CD4-positive, alpha-beta T cell treated with Interleukin-1 beta for 1 hour (primary cell): Measurements from ENCODE around the gene RALGPS1.
"Not testable (repeated sequence)": the region's sequence is repeated elsewhere in the genome, so short reads cannot be mapped to it uniquely, and the experiment has no call there.

Source experiments
- DNase-seq, 2 donors: peaks; one replicate each; pipeline ENCODE4 v3.0.0-alpha.2; 2020 to 2022

Gene RALGPS1

DNA sequence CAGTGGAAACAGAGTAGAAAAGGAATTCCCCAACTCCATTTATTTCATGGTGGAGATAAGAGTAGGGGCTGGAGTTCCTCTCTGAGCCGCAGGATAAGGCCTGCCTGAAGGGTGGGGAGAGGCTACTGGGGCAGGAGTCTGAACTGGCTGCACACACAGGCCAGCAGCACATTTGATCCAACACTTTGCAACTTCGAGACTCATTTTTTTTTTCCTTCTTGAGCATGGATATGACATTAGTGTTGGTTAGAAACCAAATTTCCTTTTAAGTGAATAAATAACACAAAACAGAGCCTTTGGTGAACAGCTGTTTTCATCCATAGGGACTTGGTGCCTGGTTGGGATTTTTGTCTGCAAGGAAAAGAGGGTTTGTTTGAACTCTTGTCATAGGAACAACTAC is 76.6 kb downstream of the RALGPS1 start:
- no peak for DNase-seq

DNA sequence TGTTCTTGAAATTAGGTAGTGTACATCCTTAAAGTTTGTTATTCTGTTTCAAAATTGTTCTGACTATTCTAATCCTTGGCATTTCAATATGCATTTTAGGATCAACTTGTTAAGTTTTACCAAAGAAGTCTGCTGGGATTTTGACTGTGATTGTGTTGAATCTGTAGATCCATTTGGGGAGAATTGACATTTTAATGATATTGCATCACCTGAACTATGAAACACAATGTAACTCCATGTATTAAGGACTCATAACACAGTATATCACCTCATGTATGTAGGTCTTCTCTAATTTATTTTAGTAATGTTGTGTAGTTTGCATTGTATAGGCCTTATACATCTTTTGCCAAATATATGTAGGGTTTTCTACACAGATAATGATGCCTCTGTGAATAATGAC is 77.8 kb downstream of the RALGPS1 start:
- no peak for DNase-seq

DNA sequence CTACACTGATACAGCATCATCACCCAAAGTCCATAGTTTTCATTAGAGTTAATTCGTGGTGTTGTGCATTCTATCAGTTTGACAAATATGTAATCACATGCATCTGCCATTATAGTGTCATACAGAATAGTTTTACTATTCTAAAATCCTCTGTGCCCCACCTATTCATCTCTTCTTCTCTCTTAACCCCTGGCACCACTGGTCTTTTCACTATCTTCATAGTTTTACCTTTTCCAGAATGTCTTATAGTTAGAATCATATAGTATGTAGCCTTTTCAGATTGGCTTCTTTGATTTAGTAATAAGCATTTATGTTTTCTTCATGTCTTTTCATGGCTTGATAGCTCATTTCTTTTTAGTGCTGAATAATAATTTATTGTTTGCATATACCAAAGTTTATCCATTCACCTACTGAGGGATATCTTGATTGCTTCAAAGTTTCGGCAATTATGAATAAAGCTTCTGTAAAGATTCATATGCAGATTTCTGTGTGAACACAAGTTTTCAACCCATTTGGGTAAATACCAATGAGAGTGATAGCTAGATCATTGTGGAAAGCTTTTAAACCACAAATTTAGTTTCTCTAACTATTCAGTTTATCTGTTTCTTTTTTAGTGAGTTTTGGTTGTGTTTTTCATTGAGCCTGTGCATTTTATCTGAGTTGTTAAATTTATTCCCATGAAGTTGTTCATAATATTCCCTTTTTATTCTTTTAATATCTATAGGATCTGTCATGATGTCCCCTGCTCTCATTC is 84.9 kb downstream of the RALGPS1 start:
- no peak for DNase-seq

DNA sequence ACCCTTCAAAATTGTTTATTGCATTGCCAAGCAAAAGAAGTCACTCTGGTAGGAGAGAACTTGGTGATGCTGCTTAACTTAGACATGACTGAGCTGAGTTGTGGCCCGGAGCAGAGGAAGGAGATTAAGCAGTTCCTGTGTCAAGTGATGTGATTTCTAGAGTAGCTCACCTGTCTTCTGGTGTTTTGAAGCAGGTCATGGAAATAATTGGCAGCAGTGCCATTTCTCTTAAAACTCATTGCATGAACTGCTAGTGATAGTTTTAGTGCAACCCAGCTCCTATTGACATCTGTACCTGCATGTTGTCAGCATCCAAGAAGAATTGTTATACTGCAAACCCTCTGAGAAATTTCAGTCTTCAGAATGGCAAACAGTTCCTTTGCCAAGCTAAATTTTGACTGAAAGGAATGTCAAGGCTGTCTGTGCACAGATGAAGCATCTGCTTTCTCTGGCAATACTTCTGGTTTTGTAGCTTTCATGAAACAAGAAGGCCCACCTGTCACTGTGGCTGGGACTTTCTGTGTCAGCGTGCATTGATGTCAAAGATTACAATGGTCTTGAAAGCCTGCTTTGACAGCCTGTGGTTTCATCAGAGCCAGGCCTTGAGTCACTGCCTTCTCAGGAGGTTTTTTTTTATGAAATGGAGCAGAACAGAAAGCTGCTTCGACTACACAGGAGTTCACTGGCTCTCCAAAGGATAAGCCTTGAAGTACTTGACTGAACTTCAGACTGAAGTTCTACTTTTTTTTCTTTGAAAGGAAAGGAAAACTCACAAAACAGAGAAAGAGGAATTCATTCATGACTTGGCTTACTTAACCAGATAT is 90.6 kb downstream of the RALGPS1 start:
- DNase-seq, result peak; percentile 54 to 63

DNA sequence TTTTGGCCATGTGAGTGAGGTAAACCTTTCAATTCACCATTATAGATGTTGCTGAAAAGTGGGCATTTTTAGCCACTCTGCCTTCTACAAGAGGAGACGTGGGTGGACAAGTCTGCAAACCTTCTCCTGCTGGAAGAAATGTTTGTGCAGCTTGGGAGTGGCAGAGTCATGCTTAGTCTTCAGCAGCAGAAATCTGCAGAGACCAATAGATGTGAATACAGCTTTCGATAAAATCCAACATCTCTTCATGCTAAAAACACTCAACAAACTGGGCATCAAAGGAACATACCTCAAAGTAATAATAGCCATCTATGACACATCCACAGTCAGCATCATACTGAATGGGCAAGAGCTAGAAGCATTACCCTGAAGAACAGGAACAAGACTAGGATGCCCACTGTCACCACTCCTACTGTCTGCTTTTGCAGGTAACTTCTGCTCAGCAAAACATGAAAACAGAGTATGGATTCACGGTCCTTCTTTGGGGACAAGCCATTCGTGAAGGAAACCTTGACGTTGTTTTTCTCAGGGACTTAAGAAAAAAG is 91.3 kb downstream of the RALGPS1 start:
- no peak for DNase-seq

DNA sequence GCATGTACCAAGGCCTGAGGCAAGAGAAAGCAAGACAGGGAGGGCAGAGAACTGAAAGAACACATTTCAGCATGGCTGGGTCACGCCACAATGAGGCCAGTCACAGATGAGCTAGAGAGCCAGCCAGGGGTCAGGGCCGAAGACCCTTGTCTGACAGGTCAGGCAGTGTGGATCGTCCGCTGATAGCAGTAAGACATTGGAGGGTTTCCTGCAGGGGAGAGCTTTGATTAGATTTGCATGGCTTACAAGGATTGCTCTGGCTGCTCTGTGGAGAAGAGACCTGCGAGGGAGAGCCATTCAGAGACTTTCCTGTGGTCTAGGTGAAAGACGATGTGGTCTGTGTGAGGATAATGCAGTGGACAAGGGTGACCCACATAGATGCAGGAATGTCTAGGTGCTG is 93.1 kb downstream of the RALGPS1 start:
- no peak for DNase-seq

DNA sequence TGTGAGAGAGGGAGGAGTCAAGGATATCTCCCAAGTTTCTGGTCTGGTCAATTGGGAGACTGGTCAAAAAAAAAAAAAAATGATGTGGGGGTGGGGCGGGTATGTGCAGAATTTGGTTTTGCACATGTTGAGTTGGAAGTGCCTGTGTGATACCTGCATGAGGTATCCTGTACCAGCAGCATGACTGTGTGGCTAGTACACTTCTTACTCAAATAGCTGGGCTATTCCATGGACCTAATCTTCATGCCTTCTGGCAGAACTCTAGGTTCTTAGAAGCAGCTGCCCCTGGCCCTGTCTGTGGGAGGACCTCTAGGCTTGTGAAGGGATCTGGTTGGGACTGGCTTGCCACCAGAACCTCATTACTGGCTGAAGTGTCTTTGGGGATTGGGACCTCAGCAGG is 93.5 kb downstream of the RALGPS1 start:
- DNase-seq, result no peak

DNA sequence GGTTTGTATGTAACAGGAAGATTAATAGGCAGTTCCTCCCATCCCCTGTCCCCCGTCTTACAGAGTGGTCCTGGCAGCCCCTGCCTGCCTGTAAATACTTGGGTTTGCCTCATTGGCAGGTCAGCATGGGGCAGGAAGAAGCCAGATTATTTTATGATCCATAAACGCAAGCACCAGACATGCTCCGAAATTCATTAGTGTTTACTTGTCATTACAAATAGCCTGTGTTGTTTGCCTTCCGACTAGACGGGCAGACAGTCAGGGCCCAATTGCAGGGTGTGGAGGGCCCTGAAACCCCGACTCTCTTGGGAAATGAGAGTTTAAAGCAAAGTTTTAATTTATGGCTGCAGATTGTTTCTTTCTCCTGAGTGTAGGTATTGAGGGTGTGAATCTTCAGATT is 97.2 kb downstream of the RALGPS1 start:
- DNase-seq, result no peak

DNA sequence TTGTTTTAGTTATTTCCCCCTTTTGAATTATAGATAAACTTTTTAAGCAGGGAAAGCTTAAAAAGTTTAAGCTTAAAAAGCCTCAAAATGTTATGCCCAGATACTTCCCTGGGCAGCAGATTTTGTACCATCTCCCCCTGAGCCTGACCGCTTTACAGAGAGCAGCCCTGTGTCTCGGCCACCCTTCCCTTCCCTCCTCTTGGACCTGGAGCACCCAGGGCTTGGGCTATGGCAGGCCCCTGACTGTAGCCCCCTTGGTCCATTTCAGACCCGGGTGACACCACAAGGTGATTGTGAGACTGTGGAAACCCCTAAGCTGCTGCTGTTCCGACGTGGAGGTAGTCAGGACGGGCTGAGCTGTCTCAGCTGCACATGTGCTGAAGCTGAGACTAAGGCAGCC is 97.7 kb downstream of the RALGPS1 start:
- DNase-seq, result no peak

DNA sequence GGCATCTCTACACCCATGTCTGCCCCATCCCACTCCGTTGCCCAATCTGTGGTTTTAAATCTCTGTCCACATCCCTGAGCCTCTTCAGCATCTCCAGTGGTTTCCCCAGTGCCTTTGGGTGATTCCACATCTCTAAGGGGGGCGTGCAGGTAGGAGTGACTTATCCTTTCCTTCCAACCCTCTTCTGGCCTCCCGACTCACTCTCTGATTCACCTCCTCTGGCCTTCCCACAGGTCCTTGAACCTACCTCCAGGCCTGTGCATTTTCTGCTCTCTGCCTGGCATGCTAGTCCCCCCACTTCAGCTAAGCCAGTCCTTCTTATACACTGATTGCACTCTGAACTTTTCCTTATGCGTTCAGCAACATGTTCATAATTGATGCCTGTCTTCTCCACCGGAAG is 99.0 kb downstream of the RALGPS1 start:
- no peak for DNase-seq

DNA sequence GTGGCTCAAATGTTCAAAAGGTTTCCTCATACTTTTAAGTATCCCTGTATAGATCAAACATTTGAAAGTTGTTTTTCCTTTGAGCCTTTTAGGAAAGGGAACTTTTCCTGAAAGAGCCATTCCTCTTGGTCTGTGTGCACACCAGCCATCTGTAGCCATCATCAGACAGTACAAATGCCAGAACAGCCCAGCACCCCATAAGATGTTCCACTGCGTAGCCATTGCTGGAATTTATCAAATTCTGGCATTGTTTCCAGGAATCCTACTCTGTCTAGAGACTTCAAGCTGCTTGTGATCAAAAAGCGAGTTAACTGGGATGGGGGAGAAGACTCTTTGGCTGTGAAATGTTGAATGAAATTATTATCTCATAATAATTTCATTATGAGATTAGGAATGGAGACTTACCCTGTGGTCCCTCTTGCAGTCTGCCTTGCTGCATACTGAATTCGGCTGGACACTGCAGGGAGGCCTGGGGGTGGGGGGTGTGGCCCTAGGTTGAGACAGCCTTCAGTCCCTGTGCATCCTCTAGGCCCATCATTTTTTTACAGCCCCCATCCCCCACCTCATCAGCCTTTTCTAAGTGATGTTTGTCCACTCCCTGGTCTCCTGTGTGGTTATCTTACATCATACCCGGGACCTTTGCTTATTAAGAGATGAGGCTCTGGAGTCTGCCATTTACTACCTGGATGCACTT is 99.8 kb downstream of the RALGPS1 start:
- DNase-seq, result no peak

DNA sequence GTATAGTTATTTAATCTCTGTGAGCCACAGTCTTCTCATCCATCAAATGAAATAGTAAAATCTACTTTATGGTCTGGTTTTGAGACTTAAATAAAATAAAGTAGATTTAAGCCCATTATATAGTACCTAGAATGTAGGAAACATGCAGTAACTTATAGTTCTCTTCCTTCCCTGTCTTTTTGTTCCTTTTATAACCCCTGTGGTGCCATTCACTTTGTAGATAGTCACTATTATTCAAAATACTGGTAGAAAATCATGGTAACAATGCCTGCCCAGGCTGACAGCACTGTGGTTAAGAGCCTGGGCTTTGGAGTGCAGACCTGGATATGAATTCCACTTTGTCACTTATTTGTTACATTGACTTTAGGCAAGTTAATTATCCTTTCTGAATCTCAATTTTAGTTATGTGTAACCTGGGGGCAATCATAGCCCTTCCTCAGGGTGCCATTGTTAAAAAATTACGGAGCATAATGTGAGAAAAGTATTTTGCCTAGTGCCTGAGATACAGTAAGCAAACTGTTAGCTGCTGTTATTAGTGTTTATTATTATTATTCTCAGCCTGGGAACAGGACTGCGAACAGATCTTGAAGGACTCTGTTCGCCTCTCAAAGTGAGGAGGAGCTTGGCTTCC is 100.4 kb downstream of the RALGPS1 start:
- no peak for DNase-seq

DNA sequence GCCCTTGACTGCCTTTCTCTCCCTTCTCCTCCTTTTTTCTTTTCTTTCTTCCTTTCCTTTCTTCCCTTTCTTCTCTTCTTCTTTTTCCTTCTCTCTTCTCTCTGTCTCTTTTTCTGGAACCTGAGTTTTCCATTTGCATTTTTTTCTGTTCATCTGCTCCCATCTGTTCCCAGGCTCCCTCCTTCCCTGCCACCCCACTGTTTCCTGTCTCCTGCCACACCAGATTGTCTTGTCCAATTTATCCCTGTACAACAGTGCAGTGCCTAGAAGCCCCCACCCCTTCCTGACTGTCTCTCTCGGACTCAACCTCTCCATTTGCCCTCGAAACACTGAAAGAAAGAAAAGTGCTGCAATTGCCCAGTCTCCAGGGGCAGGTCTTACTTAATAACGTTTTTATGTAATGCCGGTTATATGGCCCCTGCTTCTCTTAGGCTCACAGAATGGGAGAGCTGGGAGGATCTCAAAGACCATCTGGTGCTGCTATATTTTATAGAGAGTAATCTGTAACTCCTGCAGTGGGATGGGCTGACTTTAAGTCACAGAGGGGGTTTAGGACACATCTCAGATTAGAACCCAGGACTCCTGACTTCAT is 101.4 kb downstream of the RALGPS1 start:
- no peak for DNase-seq

DNA sequence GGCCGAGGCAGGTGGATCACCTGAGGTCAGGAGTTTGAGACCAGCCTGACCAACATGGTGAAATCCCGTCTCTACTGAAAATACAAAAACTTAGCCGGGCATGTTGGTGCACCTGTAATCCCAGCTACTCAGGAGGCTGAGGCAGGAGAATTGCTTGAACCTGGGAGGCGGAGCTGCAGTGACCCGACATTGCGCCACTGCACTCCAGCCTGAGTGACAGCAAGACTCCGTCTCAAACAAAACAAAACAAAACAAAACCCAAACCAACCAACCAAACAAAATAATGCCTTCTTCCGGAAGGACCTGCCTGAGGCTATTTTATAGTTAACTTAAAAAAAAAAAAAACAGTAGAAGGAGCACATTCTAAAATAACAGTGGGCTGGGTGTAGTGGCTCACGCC is 103.4 kb downstream of the RALGPS1 start:
- not testable (repeated sequence) for DNase-seq

DNA sequence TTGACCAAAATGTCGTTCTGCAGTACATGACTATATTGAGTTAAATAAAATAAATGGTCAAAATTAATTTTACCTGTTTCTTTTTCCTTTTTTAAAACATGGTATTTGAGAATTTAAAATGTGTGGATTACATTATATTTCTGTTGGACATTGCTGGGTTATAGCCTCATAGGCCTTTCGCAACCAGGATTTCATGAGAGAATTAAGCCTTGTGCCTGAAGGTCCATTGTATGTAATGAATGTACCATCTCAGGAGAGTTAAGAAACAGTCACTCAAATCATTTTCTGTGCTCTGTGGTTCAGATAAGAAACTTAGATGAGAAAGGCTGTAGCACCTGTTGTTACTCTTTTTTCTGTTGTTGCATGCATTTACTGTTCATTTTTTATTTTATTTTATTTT is 104.4 kb downstream of the RALGPS1 start:
- DNase-seq, result no peak

DNA sequence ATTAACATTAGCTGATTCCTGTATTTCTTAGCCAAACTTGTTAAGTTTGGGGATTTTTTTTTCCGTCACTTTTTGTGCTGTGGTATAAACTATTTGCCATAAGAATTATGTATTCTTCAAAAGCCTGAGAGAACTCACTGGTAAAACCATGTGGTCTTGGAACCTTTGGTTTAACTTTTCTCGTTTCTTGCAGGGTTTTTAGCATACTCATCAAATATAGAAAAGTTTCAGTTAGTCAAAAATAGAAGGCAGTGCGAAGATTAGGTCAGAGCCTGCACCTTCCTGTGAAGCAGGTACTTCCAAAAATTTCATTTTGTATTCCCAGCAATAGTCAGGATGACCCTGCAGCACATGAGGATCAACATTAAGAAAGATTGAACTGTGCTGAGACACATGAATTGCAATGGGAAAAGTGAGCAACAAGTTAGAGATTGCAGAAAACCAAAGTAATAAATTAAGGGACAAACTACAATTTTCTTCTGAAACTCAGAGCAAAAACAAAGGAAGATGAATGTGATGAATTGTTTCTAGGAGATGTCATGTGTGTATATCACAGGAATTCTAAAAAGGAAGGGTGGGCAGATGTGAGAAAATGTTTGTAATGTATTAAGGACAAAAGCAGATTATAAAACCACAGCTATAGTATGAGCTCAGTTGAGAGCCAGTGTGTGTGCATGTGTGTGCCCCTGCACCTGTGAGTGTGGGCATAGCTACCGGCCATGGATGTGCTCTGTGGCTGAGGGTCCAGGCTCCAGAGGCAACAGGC is 105.6 kb downstream of the RALGPS1 start:
- DNase-seq, result no peak

DNA sequence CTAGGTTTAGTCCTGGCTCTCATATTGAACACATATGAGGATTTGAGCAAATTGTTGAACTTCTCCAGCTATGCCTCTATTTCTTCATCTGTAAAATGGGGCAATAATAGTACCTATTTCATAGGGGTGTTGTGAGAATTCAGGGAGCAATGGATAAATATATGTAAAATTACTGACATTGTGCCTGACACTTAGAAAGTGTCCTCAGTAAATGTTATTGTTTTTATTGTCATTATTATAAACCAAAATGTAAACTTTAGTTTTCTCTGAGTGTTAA is 106.2 kb downstream of the RALGPS1 start:
- DNase-seq, result no peak

DNA sequence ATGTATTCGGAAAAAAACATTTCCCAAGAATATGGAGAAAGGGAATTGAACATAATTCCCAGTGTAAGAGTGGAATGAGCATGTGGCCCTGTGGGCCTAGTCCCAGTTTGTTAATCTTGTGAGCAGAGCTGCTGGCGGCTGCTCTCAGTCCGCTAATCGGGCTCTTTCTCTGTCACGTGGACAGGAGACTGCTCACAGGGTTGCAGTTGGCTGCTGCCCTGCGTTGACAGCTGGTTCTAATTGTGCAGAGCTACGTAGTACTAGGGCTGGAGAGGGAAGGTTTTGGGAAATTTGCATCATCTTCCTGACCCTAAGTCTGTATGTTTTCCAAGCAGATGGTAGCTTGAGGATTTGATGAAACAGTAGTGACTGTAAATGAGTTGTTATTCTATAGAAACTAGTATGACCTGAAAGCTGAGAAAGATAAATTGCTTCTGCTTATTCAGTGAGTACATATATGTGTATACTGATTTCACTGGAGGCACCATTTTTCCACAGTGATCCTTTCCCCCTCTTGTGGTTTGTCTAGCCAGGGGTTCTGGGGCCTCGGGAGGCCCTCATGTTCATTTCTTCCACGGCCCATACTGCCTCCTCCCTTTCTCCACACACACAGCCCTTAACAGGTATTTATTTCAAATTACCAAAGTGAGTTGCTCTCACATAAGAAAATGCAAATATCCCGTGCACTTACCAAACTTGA is 107.2 kb downstream of the RALGPS1 start:
- DNase-seq, result no peak

DNA sequence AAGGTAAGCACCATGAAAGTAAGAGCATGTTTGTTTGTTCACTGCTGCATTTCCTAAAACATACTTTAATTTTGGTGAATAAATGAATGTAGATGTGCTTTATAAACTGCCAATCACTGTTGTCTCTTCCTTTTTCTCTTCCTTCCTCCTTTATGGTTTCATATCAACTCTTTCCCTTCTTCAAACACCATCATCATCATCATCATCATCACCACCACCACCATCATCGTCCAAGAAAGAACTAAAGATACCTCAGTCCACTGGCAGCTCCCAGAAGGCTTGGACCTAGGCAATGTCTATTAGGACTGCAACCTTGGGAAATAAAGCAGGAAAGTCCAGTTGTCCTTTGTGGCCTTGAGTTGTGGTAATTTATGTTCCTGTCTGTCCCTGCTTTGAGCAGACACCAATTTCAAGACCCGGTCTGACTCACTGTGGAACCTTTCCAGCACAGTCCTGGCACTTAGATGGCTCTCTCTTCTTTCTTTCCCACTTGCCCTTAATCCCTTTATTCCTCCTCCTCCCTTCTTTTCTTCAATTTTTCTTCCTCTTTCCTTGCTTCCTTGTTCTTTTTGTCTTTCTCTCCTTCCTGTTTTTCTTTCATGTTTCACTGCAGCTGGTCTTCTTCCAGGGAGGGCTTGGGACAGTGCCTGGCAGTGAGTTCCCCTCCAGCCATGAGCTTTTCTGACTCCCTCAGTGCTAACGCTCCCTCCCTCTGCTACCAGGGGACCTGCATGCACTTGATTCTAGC is 108.5 kb downstream of the RALGPS1 start:
- DNase-seq, result no peak

DNA sequence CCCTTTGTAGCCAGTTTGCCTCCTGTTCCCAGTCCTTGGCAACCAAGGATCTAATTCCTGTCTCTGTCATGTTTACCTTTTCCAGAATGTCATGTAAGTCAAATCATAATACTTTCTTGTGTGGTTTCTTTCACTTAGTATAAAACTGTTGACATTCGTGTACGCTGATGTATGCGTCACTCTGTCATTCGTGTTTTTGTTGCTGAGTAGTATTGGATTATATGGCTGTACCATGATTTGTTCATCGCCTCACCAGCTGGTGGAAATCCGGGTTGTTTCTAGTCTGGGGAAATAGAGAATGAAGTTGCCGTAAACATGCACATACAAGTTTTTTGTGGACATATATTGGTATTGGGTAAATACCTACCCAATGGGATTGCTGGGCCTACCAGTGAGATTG is 110.5 kb downstream of the RALGPS1 start:
- DNase-seq, result no peak

DNA sequence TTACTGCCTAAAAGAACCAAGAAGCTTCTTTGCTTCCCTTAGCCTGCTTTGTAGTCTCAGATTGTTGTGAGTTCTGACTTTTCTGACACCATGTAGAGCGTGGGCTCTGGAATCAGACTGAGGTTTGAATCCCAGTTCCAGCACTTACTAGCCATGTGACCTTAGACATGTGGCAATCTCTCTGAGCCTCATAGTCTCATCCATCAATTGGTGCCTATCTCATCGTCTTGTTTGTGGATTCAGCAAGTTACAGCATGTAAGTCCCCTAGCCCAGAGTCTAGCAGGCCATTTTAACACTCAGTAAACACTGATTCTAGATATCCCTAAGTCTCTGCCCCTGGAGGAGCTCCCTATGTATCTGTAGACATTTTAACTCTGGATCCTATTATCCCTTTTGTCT is 113.1 kb downstream of the RALGPS1 start:
- no peak for DNase-seq
